Ureter (tissue), 1 donor: Measurements from ENCODE around the gene CABLES2. TPM values are rescaled to one million over a fixed set of nuclear protein-coding genes. Genes with fewer than 3 reads are reported as not detected.
"Not testable (repeated sequence)": the region's sequence is repeated elsewhere in the genome, so short reads cannot be mapped to it uniquely, and the experiment has no call there.

ENCODE experiments used
- DNase-seq: peaks from one replicate; pipeline ENCODE4 v3.0.0-alpha.2; 2020; ENCODE audit warnings: low spot score
- total RNA-seq: library from RNA; stranded (reverse); gene quantifications from one replicate; pipeline ENCODE4 v1.2.4, GENCODE V29; 2023
- donor health status: DM: yes; HTN: yes; CAD: no.

Gene CABLES2
- total RNA-seq, 1 donor from 2014 or later, result 4.0 TPM

DNA sequence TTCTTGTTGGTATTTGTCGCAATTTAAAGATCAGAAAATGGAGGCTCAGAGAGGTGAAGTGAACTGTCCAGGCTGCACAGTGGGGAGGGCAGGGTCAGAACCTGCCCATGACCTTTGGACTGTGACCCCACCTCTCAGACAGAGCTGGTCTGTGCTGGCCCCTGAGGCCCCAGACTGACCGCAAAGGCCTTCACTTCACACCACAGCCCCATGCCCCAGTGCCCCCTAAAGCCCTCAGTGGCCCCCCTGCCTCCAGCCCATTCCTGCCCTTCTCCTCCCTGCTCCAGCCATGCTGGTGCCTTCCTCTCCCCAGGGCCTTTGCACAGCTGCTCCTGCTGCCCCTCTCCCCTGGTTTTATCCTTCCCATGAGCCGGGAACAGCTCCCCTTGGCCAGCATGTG lies 29.6 kb upstream of the CABLES2 start:
- no peak for DNase-seq

DNA sequence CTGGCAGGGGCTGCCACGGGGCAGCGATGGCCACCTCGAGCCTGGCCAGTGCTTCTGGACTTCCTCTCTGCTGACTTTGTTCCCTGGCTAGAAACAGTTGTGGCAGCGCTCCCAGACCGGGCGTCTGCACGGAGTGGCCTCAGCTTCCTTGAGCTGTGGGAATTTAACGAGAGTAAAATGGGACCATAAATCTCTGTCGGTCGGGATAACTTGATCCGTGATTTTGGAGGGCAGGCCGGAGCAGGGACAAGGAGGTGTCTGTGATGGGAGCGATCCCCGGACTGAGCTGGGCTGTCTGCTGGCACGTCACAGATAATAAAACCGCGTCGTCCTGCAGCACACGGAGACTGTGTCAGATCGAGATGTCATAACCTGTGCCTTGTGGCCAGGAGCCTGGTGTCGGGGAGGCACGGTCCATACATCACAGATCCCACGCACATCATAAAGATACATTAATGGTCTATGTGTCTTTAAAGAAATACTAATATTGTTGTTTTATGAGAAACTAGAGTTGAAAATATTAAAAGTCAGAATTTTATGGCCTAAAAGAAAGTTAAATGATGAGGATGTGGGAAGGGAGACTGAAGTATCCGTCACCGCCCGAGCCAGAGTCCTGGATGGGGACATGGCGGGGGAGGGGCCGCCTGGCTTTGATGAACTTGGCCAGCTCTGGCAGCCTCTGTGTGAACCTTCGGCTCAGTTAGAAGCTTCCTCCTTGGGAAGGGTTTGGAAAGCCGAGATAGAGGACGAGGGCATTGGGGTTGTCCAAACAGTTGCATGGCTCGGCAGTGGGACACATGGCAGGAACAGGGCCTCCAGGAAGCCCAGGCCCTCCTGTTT lies 26.8 kb upstream of the CABLES2 start:
- no peak for DNase-seq

DNA sequence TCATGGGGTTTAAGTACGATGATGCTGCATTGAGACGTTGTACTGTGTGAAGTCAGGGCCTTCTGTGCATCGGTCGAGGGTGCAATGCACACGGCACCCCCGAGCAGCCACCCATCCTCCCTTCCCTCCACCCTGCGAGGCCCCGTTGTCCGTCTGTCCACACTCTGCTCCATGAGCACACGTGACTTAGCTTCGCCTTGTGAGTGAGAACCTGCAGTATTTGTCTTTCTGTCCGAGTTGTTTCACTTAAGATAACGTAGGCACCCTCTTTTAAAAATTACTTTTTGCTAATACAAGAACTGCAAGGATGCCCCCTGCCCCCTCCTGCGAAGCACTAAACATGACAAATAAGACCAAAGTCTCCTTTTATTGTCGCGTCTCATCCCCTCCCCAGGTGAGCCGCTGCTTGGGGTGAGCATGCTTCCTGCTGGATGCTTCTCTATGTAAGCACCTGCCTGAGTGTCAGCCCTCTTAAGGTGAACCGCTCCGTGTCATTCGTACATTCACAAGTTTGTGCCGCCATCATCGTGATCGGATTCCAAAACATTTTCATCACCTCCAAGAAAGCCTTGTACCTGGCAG lies 23.9 kb upstream of the CABLES2 start:
- DNase-seq, result no peak

DNA sequence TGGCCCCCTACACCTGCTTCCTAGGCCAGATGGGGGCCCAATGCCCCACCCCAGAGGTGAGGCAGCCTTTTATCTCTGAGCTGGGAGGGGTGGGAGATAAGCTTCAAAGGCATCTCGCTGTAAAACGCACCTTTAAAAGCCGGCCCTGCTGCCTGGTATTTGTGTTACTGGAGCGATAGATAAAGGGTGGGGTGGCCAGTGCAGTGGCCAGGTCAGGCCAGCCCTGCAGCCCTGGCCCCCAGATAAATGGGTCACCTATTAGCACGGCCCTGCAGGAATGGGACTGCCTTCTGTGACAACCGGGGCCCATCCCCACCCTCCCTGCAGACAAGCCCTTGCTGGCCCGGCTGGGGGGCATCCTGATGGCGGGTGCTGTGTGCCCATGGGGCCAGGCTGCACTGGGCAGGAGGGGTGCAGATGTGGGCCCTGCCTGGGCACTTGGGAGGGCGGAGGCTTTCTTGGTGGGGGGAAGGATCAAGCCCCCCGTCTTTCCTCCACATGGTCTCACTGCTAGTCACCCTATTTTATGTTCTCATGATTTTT lies 23.3 kb upstream of the CABLES2 start:
- no peak for DNase-seq

DNA sequence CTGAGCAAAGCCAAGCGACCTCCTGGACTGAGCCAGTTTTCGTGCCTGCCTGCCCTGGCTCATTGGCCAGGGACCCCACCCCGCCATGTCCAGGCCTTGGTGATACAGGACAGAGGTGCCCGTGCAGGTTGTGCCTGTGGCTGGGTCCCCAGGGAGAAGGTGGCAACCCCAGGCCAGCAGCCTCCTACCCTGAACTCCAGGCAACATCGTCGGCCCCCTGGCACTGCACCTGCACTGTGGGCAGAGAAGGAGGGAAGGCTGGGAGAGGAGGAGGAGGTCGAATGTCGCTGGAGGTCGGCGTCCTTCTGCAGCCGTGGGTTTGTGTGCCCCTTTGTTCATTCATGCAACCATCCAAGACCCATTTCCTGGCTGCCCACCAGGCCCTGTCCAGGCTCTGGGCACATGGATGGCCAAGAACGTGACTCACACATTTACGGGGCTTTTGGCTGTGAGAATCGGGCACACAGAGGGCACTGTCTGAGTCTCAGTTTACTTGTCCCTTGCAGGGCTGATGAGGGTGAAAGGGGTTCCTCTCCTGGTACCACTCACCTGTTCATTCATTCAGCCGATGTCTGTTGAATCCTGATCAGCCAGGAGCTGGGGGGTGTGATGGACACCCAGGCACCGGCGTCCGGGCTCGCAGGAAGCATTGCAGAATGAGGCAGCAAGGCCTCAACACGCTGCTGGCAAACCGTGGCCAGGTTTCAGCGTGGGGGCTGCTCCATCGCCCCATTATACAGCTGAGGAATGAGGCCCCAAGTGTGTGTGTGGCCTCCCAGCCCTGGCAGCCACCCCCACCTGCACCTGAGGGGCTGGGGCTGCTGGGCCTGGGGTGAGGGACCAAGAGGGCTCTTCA lies 22.6 kb upstream of the CABLES2 start:
- no peak for DNase-seq

DNA sequence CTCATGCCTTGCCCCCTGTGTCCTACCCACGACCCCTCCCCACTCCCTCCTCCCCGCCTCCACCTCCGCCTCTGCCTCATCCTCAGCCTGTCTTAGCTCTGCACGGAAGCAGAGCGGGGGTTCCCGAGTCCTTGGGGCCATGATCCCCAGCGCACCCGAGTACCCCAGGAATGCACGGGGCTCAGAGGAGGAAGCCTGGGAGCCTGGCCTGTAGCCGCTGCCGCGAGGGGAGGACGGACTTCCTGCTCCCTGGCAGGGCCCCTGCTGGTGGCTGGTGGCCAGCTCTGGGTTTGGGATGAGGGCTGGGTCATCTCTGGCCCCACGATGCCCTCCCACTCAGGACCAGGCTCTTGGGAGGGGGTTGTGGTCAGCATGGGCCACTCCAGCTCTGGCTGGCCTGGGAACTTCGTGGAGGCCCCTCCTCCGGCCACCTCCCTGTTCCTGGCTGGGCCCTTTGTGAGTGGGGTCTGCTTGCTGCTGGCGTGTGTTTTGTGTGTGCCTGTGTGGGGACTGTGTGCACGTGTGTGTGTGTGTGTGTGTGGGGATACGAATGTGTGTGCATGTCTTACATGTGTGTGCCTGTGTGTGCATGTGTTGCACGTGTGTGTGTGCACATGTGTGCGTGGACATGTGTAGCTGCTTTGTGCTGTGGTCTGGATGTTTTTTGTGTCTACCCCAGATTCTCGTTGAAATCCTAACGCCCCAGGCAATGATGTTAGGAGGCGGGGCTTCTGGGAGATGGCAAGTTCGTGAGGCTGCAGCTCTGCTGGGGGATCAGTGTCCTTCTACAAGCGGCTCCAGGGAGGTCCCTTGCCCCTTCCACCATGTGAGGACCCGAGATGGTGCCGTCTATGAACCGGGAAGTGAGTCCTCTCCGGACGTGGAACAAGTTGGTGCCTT lies 21.6 kb upstream of the CABLES2 start:
- no peak for DNase-seq

DNA sequence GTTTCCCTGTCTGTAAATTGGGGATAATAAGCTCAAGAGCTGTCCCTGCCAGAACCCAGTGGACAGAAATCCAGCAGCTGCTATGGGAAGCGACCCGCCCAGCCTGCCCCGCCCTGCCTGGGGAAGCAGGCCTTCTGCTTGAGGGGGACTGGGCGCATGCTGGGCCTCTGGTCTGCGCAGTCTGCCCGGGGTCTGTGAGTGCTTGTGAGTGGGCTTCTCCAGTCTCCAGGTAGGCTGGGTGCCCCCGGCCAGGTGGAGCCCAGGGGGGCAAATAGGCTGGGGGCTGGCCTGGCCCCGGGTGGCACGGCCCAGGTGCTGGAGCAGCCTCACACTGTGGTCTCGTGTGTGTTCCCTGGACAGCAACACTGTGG lies 20.9 kb upstream of the CABLES2 start:
- no peak for DNase-seq

DNA sequence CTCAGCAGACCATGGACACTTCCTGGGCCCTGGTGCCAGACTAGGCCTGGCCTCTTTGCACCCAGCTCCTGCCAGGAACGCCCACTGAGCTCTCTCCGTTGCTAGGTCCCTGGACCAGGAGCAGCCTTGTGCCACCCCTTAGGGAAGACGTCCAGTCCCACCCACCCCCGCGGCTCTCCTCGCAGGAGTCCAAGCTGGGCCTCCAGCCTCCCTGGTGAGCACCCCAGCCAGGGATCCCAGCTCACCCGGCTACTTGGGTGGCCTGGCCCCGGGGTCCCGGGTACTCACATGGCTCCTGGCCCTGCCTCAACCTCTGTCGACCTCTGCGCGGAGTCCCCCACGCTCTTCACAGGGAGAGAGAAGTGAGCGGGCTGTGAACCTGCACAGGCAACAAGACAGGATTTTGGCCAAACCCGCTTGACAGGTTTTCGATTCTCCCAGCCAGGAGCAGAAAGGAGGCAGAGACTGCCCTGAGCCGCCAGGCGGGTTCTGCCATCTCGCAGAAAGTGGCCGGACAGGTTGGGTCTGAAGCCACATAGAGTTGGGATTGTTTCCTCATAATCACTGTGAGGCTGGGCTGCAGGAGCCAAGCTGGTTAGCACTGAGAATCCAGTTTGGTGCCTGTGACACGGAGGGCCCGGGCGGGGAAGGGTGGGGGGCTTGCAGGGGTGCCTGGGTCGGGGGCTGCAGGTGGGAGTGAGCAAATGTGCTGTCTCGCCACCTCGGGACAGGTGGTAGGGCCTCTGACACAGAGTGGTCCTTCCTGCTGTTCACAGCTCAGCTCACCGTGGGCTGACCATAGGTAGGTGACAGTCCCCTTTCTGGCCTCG lies 20.3 kb upstream of the CABLES2 start, which contains the start of gene RBBP8NL:
TSS of gene RBBP8NL (minus strand) at position 368 of the 830 bp plus-strand sequence. CDS start 7,892 bp downstream, outside the sequence.
- DNase-seq, result peak; percentile 92

DNA sequence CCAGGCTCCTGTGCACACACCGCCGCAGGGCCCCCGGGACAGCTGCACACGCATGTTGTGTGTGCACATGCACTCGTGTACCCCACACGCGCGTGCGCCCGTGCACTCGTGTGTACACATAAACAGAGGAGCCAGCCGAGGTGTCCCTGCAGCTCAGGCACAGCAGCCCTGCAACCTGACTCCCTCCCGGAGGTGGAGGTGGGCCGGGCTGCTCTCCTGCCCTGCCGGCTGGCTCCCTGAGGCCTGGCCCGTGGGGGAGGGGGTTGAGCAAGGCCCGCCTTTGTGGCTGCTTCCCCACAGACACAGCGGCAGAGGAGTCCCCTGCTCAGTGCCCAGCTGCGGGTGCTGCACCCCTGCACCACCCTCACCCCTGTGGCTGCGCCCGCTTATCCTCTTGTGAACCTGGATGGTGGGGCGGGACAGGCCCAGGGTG lies 19.6 kb upstream of the CABLES2 start:
- peak; percentile 65 for DNase-seq

DNA sequence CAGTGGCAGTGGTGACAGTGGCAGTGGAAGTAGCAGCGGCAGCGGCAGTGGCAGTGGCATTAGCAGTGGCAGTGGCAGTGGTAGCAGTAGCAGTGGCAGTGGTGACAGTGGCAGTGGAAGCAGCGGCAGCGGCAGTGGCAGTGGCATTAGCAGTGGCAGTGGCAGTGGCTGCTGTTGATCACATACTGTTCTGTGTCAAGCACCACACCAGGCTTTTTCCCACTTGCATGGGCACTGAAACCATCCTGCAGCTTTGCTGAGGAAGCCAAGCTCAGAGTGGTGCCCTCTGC lies 18.9 kb upstream of the CABLES2 start:
- DNase-seq, result not testable (repeated sequence)

DNA sequence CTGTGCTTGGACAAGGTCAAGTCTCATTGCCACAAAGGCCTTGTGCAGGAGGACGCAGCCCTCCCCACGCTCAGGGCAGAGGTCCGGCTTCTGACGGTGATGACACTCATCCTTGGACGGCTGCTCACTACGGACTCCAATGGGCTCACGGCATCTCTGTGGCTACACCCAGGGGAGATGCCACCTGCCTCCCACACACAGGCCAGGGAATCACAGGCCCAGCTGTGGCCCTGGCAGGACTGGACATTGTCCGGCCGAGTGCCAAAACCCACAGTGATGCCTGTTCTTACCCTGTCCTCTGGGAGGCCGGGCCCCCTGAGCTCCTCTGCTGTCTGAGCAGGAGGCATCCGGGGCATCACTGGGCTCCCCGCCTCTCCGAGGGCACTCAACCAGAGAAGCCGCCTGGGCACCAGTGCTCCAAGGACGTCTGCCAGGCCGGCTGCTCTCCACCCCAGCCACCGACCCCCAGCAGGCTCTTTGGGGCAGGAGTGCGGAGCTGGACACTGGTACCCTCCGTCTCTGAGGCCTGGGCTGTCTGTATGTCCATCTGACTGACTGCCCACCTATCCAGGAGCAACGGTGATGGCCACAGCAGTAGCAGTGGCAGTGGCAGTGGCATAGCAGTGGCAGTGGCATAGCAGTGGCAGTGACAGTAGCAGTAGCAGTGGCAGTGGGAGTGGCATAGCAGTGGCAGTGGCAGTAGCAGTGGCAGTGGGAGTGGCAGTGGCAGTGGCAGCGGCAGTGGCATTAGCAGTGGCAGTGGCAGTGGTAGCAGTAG lies 18.4 kb upstream of the CABLES2 start:
- no peak for DNase-seq

DNA sequence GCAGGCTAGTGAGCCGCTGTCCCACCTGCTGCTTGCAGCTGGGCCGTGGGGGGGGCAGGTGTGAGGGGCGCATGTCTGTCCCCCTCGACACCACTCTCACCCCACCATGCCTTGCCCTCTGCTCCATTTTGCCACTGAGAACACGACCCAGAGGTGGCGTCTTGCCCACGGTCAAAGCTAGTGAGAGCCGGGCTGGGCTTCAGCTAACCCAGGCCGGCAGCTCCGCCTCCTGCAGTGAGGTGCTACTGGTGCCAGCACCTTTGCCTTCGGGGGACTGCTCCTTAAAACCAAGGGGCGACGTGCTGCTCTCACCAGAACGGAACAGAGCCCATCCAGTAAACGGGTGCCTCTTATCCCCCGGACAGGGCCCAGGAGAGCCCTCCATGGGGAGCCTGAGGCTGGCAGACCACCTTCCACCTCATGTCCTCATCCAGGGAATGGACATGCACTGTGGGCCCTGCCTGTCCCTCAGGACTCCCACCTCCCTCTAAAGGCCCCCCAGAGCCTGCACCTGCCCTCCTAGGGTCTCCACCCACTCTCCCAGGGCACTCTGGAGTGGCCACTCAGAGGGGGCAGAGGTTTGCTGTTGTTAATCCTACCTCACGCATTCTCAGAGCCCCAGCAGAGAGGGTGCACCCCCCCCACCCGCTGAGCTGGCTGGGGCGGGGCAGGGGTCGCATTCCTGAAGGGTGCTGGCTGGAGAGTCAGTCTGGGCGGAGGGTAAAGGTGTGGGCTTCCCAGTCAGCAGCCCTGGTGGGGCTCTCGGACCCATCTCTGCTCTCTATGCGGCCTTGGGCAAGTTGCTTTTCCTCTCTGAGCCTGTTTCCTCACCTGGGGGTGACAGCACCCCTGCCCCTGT lies 17.4 kb upstream of the CABLES2 start:
- no peak for DNase-seq

DNA sequence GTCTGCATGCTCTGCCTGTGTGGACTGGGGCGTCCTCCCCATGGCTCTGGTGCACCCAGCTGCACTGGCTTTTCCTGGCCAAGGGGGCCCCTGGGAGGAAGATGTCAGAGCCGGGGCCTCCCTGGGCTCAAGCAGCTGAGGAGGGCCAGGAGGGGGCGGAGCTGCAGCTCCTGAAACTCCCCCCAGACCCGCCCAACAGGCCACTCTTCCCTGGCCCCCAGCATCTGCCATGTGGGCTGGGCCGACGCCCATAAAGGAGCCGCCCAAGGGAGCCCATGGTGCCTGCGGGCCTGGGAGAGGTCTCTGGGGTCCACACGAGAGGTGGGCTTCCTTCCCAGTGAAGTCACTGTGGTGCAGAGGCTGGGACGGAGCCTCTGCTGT lies 16.2 kb upstream of the CABLES2 start:
- DNase-seq, result no peak

DNA sequence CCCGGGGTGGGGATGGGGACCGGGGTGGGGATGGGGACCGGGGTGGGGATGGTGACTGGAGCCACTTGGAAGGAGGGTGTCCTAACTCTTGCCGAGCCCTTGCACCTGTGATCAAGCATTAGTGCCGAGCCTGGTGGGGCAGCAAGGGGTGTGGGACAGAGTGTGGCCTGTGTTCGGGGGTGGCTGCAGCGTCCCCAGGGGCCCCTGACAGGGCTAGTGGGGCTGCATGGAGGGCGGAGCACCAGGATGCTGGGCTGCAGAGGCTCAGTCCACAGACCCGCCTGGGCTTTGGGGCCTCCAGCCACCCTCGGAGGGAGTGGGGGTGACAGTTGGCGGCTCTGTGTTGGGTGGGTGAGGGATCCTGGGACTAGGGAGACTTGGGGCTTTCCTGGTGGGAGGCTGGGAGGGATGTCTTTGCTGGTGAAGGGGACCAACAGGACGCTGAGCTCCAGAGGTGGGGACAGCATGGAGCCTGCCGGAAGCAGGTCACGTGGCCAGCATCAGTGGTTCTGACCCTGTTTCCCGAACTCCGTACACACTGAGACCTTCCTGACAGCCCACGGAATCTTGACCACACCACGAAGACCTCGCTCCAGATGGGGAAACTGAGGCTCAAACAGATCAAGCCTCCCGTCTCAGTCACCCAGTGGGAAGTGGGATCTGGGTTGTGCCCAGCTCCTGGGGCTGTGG lies 15.7 kb upstream of the CABLES2 start:
- DNase-seq, result no peak

DNA sequence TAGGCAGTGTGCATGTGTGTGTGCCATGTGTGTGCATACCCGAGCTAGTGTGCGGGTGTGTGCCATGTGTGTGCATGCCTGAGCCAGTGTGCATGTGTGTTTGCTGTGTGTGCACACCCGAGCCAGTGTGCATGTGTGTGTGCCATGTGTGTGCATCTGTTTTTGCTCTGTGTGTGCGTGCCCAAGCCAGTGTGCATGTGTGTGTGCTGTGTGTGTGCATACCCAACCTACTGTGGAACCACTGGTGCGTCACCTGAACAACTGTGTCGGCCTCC lies 14.6 kb upstream of the CABLES2 start:
- DNase-seq, result no peak

DNA sequence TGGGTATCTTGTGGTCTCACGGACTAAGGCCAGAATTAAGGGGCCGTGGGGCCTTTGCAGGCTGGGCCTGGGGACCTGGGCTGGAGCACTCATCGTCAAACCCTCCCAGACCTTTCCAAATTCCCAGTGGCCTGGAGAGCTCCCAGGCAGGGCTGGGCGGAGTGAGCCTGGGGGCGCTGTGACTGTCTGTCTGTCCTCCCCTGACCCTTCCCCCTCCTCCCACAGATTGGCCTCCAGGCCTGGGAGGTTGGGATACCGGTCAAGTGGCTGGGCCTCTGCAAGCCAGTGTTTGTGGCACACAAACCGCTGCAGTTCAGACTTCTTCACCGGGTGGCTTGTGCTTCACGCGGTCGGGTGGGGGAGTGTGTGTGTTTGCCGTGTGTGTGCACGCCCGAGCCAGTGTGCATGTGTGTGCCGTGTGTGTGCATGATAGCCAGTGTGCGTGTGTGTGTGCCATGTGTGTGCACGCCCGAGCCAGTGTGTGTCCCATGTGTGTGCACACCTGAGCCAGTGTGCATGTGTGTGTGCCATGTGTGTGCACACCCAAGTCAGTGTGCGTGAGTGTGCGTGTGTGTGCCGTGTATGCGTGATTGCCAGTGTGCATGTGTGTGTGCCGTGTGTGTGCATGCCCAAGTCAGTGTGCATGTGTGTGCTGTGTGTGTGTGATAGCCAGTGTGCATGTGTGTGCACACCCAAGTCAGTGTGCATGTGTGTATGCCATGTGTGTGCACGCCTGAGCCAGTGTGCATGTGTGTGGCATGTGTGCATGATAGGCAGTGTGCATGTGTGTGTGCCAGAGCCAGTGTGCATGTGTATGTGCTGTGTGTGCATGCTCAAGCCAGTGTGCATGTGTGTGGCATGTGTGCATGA lies 14.0 kb upstream of the CABLES2 start:
- DNase-seq, result no peak

DNA sequence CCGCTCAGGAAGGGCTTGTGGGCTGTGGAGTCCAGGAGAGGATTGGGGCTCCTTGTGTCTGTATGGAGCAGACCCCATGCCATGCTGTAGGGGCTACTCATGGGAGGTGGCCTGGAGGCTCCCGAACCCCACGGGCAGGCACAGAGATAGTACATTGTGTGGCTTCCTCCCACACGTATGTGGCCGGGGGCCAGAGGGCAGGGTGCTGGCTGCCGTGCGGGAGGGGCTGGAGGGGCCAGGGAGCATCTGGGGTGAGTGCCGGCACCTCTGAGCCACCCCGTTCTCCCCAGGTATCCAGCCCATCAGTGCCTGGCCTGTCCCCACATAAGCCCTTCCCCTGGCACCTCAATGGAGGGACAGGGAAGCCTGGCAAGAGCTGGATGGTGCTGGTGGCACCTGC lies 12.7 kb upstream of the CABLES2 start:
- DNase-seq, result no peak
